Ascending aorta (tissue), 2 donors: ENCODE measurements around the gene CDH23. TPM values are rescaled to one million over a fixed set of nuclear protein-coding genes. Genes with fewer than 3 reads are reported as not detected.

ENCODE experiments used
- DNase-seq, 2 donors: peaks; one replicate each; pipeline ENCODE4 v3.0.0-alpha.2; 2019; ENCODE audit warnings: low spot score in 2 of 2
- H3K27ac ChIP-seq, 2 donors: fragments of 200-600 bp; sonication (generic); one replicate each; pipeline ENCODE4 v1.5.1; 2016 to 2017; ENCODE audit warnings: mild to moderate bottlenecking in 1 of 2
- H3K27me3 ChIP-seq: fragments of 200-600 bp; sonication (generic); one replicate; pipeline ENCODE4 v1.5.1; 2017
- H3K36me3 ChIP-seq, 2 donors: fragments of 200-600 bp; sonication (generic); one replicate each; pipeline ENCODE4 v1.5.1; 2016
- H3K4me1 ChIP-seq, 2 donors: fragments of 200-600 bp; sonication (generic); one replicate each; pipeline ENCODE4 v1.5.1; 2016 to 2017; ENCODE audit warnings: mild to moderate bottlenecking in 1 of 2
- H3K4me3 ChIP-seq, 2 donors: fragments of 200-600 bp; sonication (generic); one replicate each; pipeline ENCODE4 v1.5.1; 2016 to 2017; ENCODE audit warnings: mild to moderate bottlenecking in 1 of 2
- H3K9me3 ChIP-seq, 2 donors: fragments of 200-600 bp; sonication (generic); one replicate each; pipeline ENCODE4 v1.5.1; 2016
- CTCF ChIP-seq, 3 experiments: fragments of 200-600 bp in 2 of 3; fragments of 450-650 bp in 1 of 3; sonication (generic) in 2 of 3; IDR thresholded peaks; one replicate each; pipeline ENCODE4 v1.5.1; 2016 to 2019; ENCODE audit warnings: antibody characterized with exemption in 3 of 3, mild to moderate bottlenecking in 1 of 3, moderate library complexity in 1 of 3
- intact Hi-C: fragments of 100-400 bp; cut with DNase I; formaldehyde crosslinking; loops from one replicate; pipeline ENCODE4 v1.15.1; 2023
- total RNA-seq: library from RNA; depleted of rRNA; stranded (reverse); fragments of >200 nt; gene quantifications from one replicate; pipeline ENCODE4 v1.1.0, GENCODE V29; 2016

Gene CDH23
- total RNA-seq, 1 donor from 2014 or later = 40.9 TPM

- H3K4me3 ChIP-seq = no peak overlapping the region
- no peaks in the 10 kb centered on the region for H3K36me3 ChIP-seq
- intact Hi-C loops = no loop called here
- H3K9me3 ChIP-seq = no peaks in the 10 kb centered on the region
- no peaks in the 10 kb centered on the region for H3K4me1 ChIP-seq
- DNase-seq = peak in 1 of 2 donors; percentile 55
- H3K27ac ChIP-seq = no peak overlapping the region
- H3K27me3 ChIP-seq = no peaks in the 10 kb centered on the region
- no peak for TF ChIP-seq CTCF (IDR thresholded peaks at IDR 0.05)
Observed at GRCh38 chr10:71432956-71433767, 36.4 kb downstream of the CDH23 start.

- DNase-seq = peak in 1 of 2 donors; percentile 49
- no peaks in the 10 kb centered on the region for H3K9me3 ChIP-seq
- TF ChIP-seq CTCF (IDR thresholded peaks at IDR 0.05) = no peak
- no peak overlapping the region for H3K4me3 ChIP-seq
- no peaks in the 10 kb centered on the region for H3K36me3 ChIP-seq
- no peaks in the 10 kb centered on the region for H3K4me1 ChIP-seq
- H3K27ac ChIP-seq = no peak overlapping the region
- no peaks in the 10 kb centered on the region for H3K27me3 ChIP-seq
- intact Hi-C loops = no loop called here
Observed at GRCh38 chr10:71433768-71434744, 37.3 kb downstream of the CDH23 start.

- H3K27me3 ChIP-seq = no peaks in the 10 kb centered on the region
- no peaks in the 10 kb centered on the region for H3K9me3 ChIP-seq
- no peaks in the 10 kb centered on the region for H3K36me3 ChIP-seq
- H3K4me3 ChIP-seq = no peak overlapping the region
- DNase-seq = peak in 1 of 2 donors; percentile 44
- intact Hi-C loops = no loop called here
- no peak for TF ChIP-seq CTCF (IDR thresholded peaks at IDR 0.05)
- no peaks in the 10 kb centered on the region for H3K4me1 ChIP-seq
- no peak overlapping the region for H3K27ac ChIP-seq
Observed at GRCh38 chr10:71434760-71435394, 38.2 kb downstream of the CDH23 start.

GRCh38 chr10:71435571-71436267 lies 39.0 kb downstream of the CDH23 start:
- no peak for TF ChIP-seq CTCF (IDR thresholded peaks at IDR 0.05)

More at GRCh38 chr10:71435571-71436267, 39.0 kb downstream of the CDH23 start:
- Histone ChIP-seq H3K36me3 (no peaks in the 10 kb centered on the region), H3K9me3 (no peaks in the 10 kb centered on the region), H3K27me3 (no peaks in the 10 kb centered on the region), H3K4me3 (no peak overlapping the region), H3K27ac (no peak overlapping the region), H3K4me1 (no peaks in the 10 kb centered on the region)
- intact Hi-C loops = no loop called here
- DNase-seq = peak in 1 of 2 donors; percentile 58
